HuH-7 (cell line): ENCODE measurements around the gene AFF2.
"Not testable (repeated sequence)": the region's sequence is repeated elsewhere in the genome, so short reads cannot be mapped to it uniquely, and the experiment has no call there.

Source experiments
- DNase-seq: peaks from one replicate; pipeline ENCODE4 v3.0.0; 2011; ENCODE audit warnings: low spot score

The AFF2 gene

DNA sequence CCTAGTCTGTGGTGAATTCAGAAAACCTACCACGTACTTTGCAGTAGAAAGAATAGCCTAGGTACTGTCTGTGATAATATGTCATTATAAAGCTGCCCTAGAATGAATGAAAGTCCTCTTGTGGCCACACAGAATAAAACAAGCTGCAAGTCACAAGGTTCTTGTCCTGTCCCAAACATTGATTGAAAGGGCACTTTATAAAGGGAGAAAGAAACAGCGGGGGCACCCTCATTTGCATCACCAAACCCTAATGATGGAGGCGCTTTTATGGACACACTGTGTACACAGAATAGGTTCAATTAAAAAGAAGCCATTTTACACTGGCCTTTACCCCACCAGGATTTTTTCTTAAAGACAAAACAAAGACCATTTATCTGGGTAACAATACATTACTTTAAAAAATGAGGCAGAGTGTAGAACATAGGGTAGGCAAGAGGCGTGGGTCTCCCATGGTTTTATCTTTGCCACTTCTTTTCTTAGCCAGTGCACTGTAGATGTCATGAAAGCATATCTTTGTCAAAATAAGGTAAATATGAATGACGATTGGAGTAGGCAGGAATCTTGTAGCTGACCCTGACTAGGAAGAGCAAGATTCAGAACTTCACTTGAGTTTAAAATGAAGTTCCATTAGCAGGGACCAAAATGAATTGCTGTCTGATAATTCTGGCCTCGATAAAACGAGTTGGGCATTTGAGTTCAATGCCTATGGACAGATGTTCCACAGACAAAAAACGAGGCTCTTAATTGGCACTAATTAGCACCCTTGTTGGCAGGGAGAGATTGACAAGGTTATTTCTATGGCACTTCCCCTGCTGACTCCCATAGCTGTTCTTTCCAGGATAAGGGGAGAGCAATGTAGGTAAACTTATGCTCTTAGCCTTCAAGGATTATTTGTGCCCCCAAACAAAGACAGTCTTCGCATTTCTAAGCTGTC lies 365.1 kb downstream of the AFF2 start:
- DNase-seq: no peak

DNA sequence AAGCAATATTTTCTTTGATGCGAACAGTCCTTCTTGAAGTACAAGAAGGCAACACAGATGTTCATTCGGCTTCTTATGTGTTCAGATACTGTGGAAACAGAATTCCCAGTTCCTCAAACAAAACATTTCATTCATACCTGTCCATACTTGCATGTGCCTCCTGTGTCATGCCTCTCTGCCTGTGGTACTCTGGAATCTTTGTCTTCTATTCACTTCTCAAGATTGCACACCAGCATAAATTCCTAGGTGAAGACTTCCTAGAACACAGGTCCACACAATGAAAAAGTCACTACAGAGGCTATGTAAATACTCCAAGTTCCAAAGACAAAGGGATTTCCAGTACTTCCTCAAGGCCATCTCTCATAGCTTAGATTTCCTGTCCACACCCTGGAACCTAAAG lies 367.2 kb downstream of the AFF2 start:
- no peak for DNase-seq

DNA sequence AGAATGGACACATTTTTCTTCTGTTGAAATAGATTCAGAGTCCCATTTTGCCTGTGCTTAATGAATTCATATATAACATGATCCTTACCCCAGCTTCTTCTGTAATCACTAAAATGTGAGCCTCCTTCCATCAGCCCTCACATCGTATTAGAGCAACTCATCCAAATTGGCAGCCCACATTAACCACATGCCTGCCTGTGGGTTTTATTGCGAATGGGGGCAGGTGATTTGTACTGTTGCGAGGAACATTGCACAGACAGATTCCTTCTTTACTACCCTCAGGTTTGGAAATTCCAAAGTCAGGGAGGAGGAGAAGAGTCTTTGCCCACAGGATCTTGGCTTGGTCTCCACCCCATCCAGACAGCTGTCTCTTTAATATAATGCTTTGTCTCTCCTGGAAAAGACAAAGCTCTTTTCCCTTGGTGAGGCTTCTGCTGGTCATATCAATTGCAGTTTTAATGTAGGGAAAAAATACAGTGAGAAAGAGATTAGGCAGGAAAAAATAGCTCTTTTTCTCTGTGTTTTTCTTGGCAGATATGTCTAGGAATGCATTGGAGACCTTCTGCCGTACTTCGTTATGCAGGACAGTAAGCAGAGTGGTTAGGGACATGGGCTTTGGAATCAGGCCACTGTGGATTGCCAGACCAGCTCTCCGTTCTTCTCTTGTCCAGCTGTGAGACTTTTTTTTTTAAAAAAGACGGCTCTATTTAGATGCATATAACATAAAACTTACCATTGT lies 371.2 kb downstream of the AFF2 start:
- DNase-seq: no peak

DNA sequence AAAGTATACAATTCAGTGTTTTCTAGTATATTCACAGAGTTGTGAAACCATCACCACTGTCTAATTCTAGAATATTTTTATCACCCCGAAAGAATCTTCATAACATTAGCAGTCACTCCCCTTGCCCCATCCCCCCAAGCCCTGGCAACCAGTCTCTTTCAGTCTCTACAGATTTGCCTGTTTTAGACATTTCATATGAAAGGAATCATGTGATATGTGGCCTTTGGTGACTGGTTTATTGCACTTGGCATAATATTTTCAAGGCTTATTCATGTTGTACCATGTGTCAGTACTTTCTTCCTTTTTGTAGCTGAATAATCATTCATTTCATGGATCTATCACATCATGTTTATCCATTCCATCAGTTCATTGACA lies 371.7 kb downstream of the AFF2 start:
- no peak for DNase-seq

DNA sequence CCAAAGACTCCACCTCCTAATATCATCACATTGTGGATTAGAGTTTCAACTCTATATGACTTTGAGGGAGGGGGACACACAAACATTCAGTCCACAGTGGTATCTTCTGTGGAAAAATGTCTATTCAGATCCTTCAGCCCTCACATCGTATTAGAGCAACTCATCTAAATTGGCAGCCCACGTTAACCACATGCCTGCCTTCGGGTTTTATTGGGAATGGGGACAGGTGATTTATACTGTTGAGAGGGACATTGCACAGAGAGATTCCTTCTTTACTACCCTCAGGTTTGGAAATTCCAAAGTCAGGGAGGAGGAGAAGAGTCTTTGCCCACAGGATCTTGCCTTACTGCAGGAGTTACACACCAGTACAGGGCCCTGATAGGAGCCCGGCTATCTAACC lies 372.5 kb downstream of the AFF2 start:
- DNase-seq: no peak

DNA sequence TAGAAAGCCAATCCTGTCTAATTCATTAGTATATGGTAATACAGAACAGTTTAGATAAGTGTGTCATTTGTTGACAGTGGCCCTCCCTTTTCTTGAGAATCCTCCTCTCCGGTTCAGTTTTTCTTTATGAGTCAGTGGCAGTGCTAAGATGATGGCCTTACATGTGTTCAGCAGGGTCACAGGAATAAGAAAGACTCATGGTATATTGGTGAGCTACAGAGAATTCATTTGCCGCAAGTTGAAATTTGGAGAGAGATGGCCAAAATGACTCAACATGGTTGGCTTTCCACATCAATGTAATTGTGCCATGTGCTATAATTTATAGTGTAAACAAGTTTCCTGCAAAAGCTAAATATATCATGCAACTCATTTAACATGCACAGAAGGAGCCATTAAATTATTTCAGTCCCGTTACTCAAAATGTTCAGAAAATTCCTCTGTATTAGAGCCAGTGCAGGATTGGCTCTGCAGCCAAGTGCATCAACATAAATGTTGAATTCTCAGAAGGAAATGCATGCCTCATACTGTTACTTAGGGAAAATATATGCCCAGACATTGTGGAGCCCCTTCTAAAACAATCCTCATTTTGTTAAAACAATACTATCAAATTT lies 374.3 kb downstream of the AFF2 start:
- no peak for DNase-seq

DNA sequence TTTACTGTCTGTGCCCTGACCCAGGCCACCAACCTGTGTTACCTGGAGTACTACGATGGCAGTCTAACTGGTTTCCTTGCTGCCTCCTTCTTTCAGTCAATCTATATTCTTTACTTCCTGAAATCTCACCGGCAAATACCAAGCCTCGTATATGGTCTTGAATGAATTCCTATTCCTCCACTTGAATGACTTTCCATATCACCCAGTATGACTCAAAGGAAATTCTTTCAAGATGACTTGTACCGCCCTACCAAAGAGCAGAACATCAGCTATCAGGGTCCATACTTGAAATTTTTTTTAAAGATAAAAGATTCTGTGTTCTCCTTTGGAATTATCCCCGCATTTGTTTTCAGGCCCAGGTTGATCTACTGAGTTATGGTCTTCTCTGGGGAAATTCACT lies 378.0 kb downstream of the AFF2 start:
- no peak for DNase-seq

DNA sequence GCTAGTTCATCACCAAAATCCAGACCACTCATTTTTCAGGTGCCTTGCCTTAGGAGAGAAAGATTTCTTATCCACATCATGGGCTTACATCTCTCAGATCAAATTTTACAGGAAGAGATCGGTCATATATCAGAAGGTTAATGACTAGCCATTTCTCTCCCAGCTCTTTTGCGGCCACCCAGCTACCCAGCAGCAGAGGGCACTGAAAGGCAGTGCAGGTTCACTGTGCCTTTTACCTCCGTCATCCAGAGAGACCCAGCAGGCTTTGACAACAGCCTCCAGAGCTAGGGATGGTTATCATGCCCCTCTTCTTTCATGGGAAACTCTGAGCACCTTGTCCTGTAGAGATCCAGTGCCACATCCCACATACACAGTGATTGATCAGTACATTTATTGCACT lies 384.8 kb downstream of the AFF2 start:
- no peak for DNase-seq

DNA sequence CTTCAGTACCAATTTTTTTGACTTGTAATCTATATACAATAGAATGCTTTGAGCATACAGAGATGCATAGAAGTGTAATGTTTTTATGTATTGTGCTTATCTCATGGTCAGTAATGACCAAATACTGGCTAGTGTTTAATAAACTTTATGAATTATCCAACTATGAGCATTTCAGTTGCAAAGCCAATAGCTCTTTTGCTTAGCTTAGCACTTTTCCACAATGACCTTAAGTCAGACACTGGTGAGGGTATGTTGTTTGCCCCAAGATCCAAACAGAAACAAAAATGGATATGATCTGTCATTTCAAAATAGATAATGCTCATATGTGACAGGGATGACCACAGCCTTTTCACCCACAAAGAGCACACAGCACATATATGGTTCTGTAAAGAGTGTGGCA lies 393.0 kb downstream of the AFF2 start:
- DNase-seq: no peak

DNA sequence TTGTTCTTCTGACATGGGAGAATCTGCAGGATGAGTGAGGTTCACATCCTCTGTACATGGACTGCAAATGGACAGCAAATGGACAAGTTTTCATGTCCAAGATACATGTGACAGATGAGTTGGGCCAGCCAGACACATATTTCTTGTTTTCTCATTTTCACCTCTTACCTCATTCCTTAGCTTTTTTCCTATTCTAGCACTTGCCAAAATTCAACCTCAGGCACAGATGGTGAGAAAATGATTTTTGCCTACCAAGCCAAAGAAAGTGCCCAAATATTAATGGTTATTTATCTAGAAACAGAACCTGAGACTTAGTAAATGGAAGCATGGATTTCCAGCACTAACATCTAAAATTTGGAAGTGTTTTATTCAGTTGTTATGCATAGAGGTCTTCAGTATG lies 402.2 kb downstream of the AFF2 start:
- no peak for DNase-seq

DNA sequence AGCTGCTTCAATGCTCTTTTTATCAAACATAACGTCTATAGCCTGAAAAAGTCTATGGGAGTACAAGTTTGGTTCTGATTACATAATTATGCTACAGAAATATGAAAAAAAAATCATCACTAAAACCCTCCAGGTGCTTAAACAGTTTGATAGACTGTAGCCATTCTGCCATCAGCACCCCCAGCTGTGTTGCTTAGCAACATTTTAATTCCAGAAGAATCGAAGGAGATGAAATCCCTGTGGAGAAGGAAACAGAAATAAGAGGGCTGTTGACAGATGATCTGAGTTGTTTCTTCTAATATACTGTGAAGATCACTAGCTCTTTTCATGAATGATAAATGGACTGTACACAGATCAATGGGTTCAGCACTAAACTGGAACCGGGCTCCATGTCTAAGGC lies 402.8 kb downstream of the AFF2 start:
- DNase-seq: no peak

DNA sequence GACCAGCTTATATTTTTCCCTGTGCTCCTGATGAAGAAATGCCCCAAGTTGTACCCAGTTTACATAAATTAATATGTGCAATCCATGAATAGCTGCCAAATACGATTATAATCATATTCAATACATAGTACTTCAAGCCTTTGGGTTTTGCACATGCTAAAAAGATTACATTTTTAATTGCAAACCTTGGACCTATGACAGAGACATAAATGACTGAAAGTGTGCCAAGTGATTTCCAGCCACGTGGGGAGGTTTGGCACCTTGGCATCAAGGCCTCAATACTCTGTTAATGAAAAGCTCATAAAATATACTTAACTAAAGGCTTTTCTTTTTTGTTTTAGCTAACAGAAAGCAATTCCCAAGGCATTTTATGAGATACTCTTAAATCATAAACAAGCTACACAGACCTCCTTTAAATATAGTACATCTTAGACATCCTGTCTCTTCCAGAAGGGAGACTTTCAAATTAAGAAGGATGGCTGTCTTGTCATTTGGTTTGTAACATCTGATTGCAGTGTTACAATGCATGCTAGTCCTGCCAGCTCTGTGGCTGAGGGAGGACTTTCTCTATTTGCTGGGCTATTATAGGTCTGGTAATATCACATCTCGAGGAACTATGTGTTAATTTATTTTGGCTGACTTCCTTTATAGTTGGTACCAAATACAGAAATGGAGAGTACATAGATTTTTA lies 404.1 kb downstream of the AFF2 start:
- no peak for DNase-seq

DNA sequence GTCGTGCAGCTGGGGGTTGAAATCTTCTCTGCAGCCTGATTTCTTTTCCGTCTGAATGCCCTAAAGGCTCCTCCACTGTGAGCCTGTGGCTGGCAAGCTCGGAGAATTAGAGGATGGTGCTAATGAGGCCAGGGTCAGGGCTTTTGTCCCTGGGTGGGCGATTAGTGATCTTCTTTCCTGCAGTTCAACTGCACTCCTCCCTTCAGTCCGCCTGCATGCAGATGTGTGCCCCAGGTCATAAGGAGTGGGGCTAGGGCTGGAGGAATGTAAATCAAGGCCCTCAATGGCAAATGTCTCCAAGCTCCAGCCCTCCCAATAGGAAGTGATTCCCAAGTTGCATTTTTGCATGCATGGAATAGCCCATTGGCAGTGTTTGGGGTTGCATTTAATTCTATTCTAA lies 405.0 kb downstream of the AFF2 start:
- no peak for DNase-seq

DNA sequence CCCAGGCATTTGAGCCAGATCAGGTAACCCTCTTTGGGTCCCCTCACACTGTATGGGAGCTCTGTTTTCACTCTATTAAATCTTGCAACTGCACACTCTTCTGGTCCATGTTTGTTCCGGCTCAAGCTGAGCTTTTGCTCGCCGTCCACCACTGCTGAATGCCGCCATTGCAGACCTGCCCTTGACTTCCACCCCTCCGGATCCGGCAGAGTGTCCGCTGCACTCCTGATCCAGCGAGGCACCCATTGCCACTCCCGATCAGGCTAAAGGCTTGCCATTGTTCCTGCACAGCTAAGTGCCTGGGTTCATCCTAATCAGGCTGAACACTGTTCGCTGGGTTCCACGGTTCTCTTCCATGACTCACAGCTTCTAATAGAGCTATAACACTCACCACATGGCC lies 406.2 kb downstream of the AFF2 start:
- not testable (repeated sequence) for DNase-seq

DNA sequence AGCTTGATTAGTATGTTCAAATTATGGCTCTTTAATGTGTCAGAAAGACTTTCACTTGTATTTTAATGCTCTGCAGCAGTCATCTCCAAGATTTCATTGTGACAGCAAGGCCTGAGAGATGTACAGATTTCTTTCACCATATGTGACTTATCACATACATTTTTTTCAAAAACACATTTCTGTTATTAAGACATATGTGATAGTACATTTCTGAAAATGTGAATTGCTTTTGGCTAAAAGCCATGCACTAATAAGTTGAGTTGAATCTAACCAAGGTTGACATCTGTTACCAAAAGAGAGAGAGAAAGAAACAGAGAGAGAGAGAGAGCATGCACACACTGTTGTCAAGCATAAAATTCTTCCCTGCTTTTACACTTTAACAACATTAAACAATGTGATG lies 409.3 kb downstream of the AFF2 start:
- no peak for DNase-seq

DNA sequence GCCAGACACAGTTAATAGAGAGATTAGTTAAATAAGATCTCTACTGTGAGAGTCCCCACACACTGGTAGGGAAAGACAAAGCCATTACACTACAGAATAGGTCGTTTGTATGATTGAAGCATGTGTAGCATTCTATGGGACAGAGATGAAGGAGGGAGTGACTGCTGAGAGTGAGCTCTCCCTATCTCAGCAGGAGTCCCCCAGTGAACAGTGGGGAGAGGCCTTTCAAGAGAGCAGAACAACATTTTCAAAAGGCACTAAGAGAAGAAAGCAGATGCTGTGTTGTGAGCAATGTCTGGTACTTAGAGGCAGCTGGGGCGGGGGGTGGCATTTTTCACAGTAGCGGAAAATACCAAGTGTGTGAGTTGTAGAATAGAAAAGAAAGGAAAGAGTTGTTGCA lies 413.6 kb downstream of the AFF2 start:
- no peak for DNase-seq

DNA sequence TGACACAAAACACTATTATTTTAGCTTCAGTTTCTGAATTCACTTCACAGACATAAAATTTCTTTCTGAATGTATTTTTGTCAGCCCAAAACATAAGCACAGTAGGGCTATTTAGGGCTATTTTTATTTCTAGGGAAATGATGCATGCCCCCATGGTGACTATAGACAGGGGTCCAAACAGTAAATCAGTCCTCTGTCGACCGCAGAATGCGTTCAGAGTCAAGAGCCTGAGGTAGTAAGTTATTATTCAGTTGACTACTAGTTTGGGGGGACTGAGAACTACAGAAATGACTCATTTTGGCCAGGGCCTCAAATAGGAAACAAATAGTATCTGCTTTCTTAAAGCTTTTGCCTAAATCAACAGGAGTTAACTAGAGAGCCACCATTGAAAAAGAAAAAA lies 414.4 kb downstream of the AFF2 start:
- DNase-seq: no peak

DNA sequence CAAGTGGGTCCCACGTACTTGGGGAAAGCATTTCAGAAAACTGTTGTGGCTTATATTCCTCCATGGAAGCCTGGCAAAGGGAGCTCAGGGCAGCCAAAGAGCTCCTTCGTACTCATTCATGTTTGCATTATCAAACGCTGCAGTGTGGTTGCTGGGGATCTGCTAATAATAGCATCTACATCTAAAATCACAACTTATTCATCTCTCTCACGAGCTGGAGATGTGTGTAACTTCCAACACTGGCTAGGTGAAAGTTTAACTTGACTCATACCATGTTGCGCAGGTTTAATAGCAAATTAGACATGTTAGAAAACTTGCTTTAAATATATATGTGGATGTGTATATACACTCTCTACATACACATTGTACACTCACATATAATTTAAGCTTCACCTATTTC lies 415.1 kb downstream of the AFF2 start:
- no peak for DNase-seq

DNA sequence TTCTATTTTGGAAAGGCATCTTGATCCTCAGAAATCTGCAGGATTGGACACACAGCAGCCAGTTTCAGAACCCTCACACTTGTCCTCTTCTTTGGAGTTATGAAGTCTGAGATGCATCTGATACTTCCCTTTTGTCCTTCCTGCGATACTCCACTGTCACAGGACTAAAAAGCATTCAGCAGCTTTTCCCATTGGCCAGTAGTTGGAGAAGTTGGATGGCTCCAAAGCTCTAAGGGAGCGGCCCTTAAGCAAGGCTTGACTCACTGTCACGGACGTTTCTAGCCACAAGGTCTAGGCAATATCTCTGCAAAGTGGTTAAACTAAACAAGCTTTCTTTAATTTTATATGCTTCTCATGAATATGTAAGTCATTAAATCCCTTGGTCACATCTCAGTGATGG lies 417.0 kb downstream of the AFF2 start:
- no peak for DNase-seq

DNA sequence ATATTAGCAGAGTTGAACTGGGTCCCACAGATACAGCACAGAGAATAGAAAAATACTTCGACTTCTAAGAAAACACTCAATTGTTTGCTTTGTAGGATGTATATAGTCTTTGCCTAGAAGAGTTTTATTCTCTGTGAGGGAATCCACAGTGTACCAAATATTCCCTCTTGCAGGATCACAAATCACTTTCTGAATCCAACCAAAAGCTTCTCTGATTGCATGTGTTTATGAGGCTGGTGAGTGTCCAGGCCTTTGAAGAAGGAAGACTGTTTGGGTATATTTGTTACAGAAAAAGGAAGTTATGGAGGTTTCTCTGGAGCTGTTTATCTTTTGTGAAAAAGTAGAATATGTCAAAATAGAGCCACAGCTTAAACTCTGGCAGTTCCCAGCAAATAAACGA lies 423.2 kb downstream of the AFF2 start:
- DNase-seq: no peak

DNA sequence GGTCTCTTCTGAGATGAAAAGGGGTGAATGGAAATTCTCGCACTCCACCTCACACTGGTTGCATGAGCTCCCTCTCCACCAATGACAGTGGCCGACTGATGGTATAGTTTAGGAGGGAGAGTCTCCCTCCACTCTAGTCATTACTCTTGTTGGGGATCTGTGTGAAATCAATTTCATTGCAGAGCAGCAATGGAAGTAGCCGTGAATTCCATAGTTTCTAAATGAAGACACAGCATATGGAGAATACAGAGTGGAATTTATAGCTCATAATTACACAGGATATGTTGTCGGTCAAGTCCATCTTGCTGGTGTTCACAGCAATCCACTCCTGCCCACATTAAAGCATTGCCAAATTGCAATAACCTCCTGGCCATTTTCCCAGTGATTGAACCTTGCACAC lies 426.0 kb downstream of the AFF2 start:
- DNase-seq: no peak

DNA sequence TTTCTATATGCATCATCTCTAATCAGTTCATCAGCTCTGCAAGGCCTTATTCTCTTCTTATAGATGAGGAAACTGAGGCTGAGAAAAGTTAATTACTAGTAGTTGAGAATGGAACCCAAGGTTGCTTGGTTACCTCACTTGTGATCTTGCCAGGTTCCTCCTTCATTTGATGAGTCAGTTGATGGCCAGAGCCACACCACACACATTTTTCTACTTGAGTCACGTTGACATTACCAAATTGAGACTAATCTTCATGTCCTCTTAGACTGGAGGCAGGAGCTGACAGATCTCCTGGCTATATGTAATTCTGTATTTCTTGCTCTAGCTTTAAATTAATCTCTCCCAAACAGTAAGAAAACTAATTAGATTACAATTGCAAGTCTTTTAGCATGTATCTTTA lies 428.4 kb downstream of the AFF2 start:
- DNase-seq: no peak

DNA sequence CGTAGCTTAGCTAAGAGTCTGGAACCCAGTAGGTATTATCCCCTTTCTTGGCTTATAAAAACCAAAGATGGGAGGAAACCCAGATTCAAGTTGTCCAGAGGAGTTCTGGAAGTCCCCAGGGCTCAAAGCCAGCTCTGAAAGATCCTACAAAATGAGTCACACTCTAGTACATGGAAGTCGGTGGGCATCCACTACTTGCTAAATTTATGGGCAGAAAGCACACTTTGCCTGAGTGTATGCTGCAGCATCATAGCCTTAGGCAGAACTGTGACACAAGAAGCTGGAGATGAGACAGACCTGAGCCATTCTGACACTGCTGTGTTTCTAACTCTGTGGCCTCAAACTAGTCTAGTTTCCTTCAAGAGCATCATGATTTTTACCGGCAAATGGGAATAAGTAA lies 429.3 kb downstream of the AFF2 start:
- DNase-seq: no peak
